HepG2 (cell line): ENCODE results near the gene BTBD19. TPM values are rescaled to one million over a fixed set of nuclear protein-coding genes. Genes with fewer than 3 reads are reported as not detected.
A peak's percentile ranks its signal among the peaks of the same experiment; 100 is the strongest.

ENCODE experiments used
- ASH2L ChIP-seq: fragments of 300-600, 200-600 bp; sonication (generic); IDR thresholded peaks from 2 replicates; pipeline ENCODE4 v1.7.0; 2017; ENCODE audit warnings: low read depth, mild to moderate bottlenecking, moderate library complexity, mixed read lengths, low read length; ENCODE audit not compliant: insufficient read length
- ELF1 ChIP-seq: sonication (generic); formaldehyde crosslinking; IDR thresholded peaks from 2 replicates; pipeline ENCODE4 v1.4.0; 2020; ENCODE audit warnings: missing genetic modification reagents
- KLF9 ChIP-seq: IDR thresholded peaks from 2 replicates; pipeline ENCODE4 v1.6.1; 2016; ENCODE audit warnings: low read depth
- NFIC ChIP-seq: IDR thresholded peaks from 2 replicates; pipeline ENCODE4 v1.6.1; 2012; ENCODE audit warnings: mild to moderate bottlenecking, low read length, inconsistent platforms
- NFRKB ChIP-seq: fragments of 450-650 bp; IDR thresholded peaks from 2 replicates; pipeline ENCODE4 v1.6.1; 2017
- RFX1 ChIP-seq: fragments of 450-650 bp; IDR thresholded peaks from 2 replicates; pipeline ENCODE4 v1.6.1; 2017
- RNF2 ChIP-seq: fragments of 450-650 bp; conservative IDR thresholded peaks from 2 replicates; pipeline ENCODE4 v1.6.1; 2016; ENCODE audit warnings: low read depth
- XBP1 ChIP-seq: sonication (generic); formaldehyde crosslinking; IDR thresholded peaks from 2 replicates; pipeline ENCODE4 v1.5.0; 2020; ENCODE audit warnings: missing genetic modification reagents
- XRCC5 ChIP-seq: fragments of 200-400 bp; formaldehyde crosslinking; optimal IDR thresholded peaks from 2 replicates; pipeline ENCODE3; 2017; ENCODE audit warnings: mild to moderate bottlenecking, low read length
- ZNF337 ChIP-seq: sonication (generic); formaldehyde crosslinking; IDR thresholded peaks from 2 replicates; pipeline ENCODE4 v1.5.1; 2020; ENCODE audit warnings: missing genetic modification reagents, low read depth, mild to moderate bottlenecking, borderline replicate concordance
- ZNF652 ChIP-seq: IDR thresholded peaks from 2 replicates; pipeline ENCODE4 v1.6.1; 2016; ENCODE audit warnings: low read depth, borderline replicate concordance
- ZNF776 ChIP-seq: sonication (generic); formaldehyde crosslinking; IDR thresholded peaks from 2 replicates; pipeline ENCODE4 v1.4.0; 2020; ENCODE audit warnings: mild to moderate bottlenecking, missing genetic modification reagents
- ZSCAN31 ChIP-seq: sonication (generic); formaldehyde crosslinking; IDR thresholded peaks from 2 replicates; pipeline ENCODE4 v1.5.0; 2020; ENCODE audit warnings: low read depth, mild to moderate bottlenecking, missing genetic modification reagents
- ZSCAN9 ChIP-seq: IDR thresholded peaks from 2 replicates; pipeline ENCODE4 v1.6.1; 2016; ENCODE audit warnings: borderline replicate concordance
- polyA plus RNA-seq, 8 experiments: library from polyadenylated mRNA; depleted of rRNA in 3 of 8; stranded (reverse) in 7 of 8; unstranded in 1 of 8; fragments of >200 nt; fragmentation: Illumina TruSeq in 4 of 8; extraction: Trizol in 4 of 8; gene quantifications; 2 replicates each; pipeline versions ENCODE4 v1.2.1 to v1.2.3, GENCODE V29; 2011 to 2016; ENCODE audit warnings: low read depth in 4 of 8, missing spikeins in 1 of 8, mixed read lengths in 1 of 8; ENCODE audit not compliant: insufficient read depth in 1 of 8
- total RNA-seq, 5 experiments: library from RNA; depleted of rRNA; stranded (reverse); fragments of >200 nt; fragmentation: Illumina TruSeq; extraction: Trizol; gene quantifications; 2 replicates each; pipeline ENCODE4 v1.2.3, GENCODE V29; 2016; ENCODE audit warnings: low read depth in 1 of 5
- TF ChIP-seq, protein P1 (sequence below): IDR thresholded peaks from 2 replicates; pipeline ENCODE4 v1.6.1; 2016
- TF ChIP-seq, protein P2 (sequence below): sonication (generic); formaldehyde crosslinking; IDR thresholded peaks from 2 replicates; pipeline ENCODE4 v1.8.0; 2023; ENCODE audit warnings: mild to moderate bottlenecking, missing genetic modification reagents
- TF ChIP-seq, protein P3 (sequence below): sonication (generic); formaldehyde crosslinking; IDR thresholded peaks from 2 replicates; pipeline ENCODE4 v1.5.1; 2020; ENCODE audit warnings: mild to moderate bottlenecking, missing genetic modification reagents, moderate library complexity
- TF ChIP-seq, protein P4 (sequence below): sonication (generic); formaldehyde crosslinking; IDR thresholded peaks from 2 replicates; pipeline ENCODE4 v1.8.1; 2023; ENCODE audit warnings: mild to moderate bottlenecking, missing genetic modification reagents, borderline replicate concordance
- TF ChIP-seq, protein P5 (sequence below): sonication (generic); formaldehyde crosslinking; IDR thresholded peaks from 2 replicates; pipeline ENCODE4 v1.4.0; 2020; ENCODE audit warnings: missing genetic modification reagents

Gene BTBD19
- total and polyA plus RNA-seq, 2 of the 13 experiments (the other 11 are each of a cell fraction or from before 2014, with no cell fraction given), result 2.7 to 6.7 TPM

DNA sequence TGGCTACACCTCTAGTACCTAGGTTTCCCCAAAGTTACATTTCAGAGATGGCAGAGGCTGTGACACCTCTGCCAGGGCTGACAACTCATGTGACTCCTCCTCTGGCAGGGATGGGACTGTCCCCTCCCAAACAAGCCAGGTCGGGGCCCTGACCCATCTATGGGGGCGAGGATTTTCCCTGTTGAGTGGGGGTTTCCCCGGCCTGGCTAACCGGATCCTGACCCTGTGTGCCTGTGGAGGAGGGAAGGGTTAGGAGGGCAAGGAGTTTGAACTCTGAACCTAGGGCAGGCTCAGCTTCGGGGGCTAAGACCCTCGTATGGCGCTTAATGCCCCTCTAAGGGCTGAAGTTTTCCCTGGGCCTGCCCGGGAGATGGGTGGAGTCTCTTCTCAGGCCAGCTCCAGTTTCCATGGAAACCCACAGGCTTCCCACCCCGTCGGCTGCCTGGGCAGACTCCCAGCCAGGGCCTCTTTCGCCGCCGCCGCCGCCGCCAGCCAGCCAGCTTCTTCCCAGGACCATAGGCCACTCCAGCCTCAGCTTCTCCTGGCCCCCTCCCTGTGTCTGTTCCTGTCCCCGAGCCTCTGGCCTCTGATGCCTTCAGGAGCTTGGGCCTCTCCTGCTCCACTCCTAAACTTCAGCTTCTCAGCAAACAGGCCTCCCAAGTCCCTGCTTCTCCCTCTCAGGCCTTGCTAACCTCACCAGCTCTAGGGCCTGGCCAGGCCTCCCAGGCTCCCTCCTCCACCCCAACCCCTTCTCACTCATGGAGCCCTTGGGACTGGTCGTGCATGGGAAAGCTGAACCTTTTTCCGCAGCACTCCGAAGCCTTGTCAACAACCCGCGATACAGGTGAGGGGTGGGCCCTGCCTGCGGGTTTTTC, at the start of gene BTBD19 (continued):
- TF ChIP-seq ZNF652 (CRISPR knock-in tag), result no peak
- TF ChIP-seq XRCC5, result peak; percentile 10
- no peak for TF ChIP-seq NFIC
- TF ChIP-seq, protein P1, sequence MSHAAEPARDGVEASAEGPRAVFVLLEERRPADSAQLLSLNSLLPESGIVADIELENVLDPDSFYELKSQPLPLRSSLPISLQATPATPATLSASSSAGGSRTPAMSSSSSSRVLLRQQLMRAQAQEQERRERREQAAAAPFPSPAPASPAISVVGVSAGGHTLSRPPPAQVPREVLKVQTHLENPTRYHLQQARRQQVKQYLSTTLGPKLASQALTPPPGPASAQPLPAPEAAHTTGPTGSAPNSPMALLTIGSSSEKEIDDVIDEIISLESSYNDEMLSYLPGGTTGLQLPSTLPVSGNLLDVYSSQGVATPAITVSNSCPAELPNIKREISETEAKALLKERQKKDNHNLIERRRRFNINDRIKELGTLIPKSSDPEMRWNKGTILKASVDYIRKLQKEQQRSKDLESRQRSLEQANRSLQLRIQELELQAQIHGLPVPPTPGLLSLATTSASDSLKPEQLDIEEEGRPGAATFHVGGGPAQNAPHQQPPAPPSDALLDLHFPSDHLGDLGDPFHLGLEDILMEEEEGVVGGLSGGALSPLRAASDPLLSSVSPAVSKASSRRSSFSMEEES, result peak; percentile 63; the same call in 1 of the 2 replicates
- TF ChIP-seq ZNF337 (CRISPR knock-in tag), result no peak
- peak; percentile 61 for TF ChIP-seq ZSCAN31 (CRISPR knock-in tag)
- TF ChIP-seq ZSCAN9, result no peak
- TF ChIP-seq ASH2L, result peak; percentile 50
- peak; percentile 80 for TF ChIP-seq RFX1
- TF ChIP-seq ELF1 (CRISPR knock-in tag), result no peak; the same call in none of the 2 replicates
- TF ChIP-seq KLF9 (CRISPR knock-in tag), result no peak
- TF ChIP-seq RNF2, result no peak
- TF ChIP-seq XBP1 (CRISPR knock-in tag), result no peak
- TF ChIP-seq ZNF776, result no peak
- TF ChIP-seq, protein P2, sequence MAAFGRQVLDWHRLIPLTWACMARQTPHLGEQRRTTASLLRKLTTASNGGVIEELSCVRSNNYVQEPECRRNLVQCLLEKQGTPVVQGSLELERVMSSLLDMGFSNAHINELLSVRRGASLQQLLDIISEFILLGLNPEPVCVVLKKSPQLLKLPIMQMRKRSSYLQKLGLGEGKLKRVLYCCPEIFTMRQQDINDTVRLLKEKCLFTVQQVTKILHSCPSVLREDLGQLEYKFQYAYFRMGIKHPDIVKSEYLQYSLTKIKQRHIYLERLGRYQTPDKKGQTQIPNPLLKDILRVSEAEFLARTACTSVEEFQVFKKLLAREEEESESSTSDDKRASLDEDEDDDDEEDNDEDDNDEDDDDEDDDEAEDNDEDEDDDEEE (CRISPR knock-in tag), result no peak; the same call in 1 of the 2 replicates
- TF ChIP-seq NFRKB, result no peak
- TF ChIP-seq, protein P3, sequence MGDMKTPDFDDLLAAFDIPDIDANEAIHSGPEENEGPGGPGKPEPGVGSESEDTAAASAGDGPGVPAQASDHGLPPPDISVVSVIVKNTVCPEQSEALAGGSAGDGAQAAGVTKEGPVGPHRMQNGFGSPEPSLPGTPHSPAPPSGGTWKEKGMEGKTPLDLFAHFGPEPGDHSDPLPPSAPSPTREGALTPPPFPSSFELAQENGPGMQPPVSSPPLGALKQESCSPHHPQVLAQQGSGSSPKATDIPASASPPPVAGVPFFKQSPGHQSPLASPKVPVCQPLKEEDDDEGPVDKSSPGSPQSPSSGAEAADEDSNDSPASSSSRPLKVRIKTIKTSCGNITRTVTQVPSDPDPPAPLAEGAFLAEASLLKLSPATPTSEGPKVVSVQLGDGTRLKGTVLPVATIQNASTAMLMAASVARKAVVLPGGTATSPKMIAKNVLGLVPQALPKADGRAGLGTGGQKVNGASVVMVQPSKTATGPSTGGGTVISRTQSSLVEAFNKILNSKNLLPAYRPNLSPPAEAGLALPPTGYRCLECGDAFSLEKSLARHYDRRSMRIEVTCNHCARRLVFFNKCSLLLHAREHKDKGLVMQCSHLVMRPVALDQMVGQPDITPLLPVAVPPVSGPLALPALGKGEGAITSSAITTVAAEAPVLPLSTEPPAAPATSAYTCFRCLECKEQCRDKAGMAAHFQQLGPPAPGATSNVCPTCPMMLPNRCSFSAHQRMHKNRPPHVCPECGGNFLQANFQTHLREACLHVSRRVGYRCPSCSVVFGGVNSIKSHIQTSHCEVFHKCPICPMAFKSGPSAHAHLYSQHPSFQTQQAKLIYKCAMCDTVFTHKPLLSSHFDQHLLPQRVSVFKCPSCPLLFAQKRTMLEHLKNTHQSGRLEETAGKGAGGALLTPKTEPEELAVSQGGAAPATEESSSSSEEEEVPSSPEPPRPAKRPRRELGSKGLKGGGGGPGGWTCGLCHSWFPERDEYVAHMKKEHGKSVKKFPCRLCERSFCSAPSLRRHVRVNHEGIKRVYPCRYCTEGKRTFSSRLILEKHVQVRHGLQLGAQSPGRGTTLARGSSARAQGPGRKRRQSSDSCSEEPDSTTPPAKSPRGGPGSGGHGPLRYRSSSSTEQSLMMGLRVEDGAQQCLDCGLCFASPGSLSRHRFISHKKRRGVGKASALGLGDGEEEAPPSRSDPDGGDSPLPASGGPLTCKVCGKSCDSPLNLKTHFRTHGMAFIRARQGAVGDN (CRISPR knock-in tag), result no peak
- TF ChIP-seq, protein P4, sequence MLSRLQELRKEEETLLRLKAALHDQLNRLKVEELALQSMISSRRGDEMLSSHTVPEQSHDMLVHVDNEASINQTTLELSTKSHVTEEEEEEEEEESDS (CRISPR knock-in tag), result 0 out of 2 replicates have a peak, but pooled peaks have one; percentile 57
- TF ChIP-seq, protein P5, sequence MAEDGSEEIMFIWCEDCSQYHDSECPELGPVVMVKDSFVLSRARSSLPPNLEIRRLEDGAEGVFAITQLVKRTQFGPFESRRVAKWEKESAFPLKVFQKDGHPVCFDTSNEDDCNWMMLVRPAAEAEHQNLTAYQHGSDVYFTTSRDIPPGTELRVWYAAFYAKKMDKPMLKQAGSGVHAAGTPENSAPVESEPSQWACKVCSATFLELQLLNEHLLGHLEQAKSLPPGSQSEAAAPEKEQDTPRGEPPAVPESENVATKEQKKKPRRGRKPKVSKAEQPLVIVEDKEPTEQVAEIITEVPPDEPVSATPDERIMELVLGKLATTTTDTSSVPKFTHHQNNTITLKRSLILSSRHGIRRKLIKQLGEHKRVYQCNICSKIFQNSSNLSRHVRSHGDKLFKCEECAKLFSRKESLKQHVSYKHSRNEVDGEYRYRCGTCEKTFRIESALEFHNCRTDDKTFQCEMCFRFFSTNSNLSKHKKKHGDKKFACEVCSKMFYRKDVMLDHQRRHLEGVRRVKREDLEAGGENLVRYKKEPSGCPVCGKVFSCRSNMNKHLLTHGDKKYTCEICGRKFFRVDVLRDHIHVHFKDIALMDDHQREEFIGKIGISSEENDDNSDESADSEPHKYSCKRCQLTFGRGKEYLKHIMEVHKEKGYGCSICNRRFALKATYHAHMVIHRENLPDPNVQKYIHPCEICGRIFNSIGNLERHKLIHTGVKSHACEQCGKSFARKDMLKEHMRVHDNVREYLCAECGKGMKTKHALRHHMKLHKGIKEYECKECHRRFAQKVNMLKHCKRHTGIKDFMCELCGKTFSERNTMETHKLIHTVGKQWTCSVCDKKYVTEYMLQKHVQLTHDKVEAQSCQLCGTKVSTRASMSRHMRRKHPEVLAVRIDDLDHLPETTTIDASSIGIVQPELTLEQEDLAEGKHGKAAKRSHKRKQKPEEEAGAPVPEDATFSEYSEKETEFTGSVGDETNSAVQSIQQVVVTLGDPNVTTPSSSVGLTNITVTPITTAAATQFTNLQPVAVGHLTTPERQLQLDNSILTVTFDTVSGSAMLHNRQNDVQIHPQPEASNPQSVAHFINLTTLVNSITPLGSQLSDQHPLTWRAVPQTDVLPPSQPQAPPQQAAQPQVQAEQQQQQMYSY, result no peak
